NB4 (cell line): ENCODE results near the gene TTC29.
A peak's percentile ranks its signal among the peaks of the same experiment; 100 is the strongest.

Experiments
- DNase-seq: peaks from one replicate; pipeline ENCODE4 v3.0.0; 2010; ENCODE audit warnings: low read depth
- H3K4me3 ChIP-seq: one replicate; pipeline ENCODE4 v1.5.1; 2011; ENCODE audit warnings: mild to moderate bottlenecking, low read depth, low read length, moderate library complexity
- MAX ChIP-seq: IDR thresholded peaks from 2 replicates; pipeline ENCODE4 v1.6.1; 2011; ENCODE audit warnings: low read depth, low read length
- MYC ChIP-seq: IDR thresholded peaks from 2 replicates; pipeline ENCODE4 v1.6.1; 2011; ENCODE audit warnings: low read depth, low read length
- POLR2A ChIP-seq: IDR thresholded peaks from 2 replicates; pipeline ENCODE4 v1.6.1; 2011; ENCODE audit warnings: mild to moderate bottlenecking; ENCODE audit not compliant: insufficient read length; ENCODE audit errors: extremely low read depth
- TF ChIP-seq, protein P1 (sequence below): IDR thresholded peaks from one replicate; pipeline ENCODE4 v1.5.1; 2012; ENCODE audit warnings: low read depth, low read length

The TTC29 gene, protein sequence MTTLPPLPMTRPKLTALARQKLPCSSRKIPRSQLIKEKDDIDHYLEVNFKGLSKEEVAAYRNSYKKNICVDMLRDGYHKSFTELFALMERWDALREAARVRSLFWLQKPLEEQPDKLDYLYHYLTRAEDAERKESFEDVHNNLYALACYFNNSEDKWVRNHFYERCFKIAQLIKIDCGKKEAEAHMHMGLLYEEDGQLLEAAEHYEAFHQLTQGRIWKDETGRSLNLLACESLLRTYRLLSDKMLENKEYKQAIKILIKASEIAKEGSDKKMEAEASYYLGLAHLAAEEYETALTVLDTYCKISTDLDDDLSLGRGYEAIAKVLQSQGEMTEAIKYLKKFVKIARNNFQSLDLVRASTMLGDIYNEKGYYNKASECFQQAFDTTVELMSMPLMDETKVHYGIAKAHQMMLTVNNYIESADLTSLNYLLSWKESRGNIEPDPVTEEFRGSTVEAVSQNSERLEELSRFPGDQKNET

DNA sequence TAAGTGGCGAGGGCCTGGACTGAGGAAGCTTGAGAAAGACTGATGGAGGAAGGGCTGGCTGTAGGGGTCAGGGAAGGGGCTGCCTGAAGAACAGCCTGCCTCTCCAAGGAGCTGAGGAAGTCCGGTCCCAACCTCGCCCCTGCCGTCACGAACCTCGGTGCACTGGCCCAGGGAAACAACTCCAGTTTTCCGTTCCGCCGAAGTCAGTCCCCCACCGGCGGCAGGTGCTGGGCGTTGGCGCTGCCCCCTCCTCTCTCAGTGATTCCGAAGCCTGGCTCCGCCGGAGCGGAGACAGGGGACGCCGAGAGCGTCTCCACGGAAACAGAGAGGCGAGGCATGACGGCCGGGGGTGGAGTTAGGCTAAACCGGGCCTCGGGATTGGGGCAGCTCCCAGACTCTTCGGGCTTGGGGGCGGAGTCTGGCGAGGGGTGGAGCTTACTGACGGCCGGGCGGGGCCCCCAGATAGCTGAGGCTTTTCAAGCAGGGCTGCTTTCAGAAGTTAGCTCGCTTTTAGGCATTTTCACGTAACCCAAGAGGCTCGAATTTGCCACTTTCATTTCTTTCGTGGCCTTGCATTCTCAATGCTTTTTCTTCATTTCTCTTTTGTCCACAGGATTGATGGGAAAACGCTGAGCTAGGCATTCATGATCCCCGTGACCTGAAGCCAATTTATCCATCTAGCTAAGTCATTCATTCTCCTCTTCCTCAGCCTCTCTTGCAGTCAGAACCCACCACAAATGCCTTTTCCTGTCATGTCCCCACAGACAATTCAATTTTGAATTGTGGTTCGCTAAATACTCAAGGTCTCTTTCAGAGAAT, at the start of gene TTC29:
Gene TTC29 (minus strand): TSS at position 309 of the 819 bp plus-strand sequence. CDS start 5,969 bp downstream, outside the sequence.
- no peak for TF ChIP-seq MYC
- no peak for TF ChIP-seq POLR2A
- no peak within 1 kb of the TSS for H3K4me3 ChIP-seq
- peak; percentile 25 for DNase-seq

- no peak overlapping the region for H3K4me3 ChIP-seq
- no peak for DNase-seq
- TF ChIP-seq MYC (no peak), POLR2A (no peak), MAX (no peak)
- TF ChIP-seq, protein P1, sequence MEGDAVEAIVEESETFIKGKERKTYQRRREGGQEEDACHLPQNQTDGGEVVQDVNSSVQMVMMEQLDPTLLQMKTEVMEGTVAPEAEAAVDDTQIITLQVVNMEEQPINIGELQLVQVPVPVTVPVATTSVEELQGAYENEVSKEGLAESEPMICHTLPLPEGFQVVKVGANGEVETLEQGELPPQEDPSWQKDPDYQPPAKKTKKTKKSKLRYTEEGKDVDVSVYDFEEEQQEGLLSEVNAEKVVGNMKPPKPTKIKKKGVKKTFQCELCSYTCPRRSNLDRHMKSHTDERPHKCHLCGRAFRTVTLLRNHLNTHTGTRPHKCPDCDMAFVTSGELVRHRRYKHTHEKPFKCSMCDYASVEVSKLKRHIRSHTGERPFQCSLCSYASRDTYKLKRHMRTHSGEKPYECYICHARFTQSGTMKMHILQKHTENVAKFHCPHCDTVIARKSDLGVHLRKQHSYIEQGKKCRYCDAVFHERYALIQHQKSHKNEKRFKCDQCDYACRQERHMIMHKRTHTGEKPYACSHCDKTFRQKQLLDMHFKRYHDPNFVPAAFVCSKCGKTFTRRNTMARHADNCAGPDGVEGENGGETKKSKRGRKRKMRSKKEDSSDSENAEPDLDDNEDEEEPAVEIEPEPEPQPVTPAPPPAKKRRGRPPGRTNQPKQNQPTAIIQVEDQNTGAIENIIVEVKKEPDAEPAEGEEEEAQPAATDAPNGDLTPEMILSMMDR = no peak
These were observed 36.0 kb upstream of the TTC29 start for GRCh38 chr4:146981651-146982050.

- DNase-seq = no peak
- TF ChIP-seq POLR2A (no peak), MAX (no peak), MYC (no peak)
- TF ChIP-seq, protein P1 = no peak
- no peak overlapping the region for H3K4me3 ChIP-seq
These were observed 33.0 kb upstream of the TTC29 start for GRCh38 chr4:146978641-146979040.

- no peak for DNase-seq
- H3K4me3 ChIP-seq = no peak overlapping the region
- no peak for TF ChIP-seq POLR2A
These were observed 30.5 kb upstream of the TTC29 start for GRCh38 chr4:146976145-146976544.

DNA sequence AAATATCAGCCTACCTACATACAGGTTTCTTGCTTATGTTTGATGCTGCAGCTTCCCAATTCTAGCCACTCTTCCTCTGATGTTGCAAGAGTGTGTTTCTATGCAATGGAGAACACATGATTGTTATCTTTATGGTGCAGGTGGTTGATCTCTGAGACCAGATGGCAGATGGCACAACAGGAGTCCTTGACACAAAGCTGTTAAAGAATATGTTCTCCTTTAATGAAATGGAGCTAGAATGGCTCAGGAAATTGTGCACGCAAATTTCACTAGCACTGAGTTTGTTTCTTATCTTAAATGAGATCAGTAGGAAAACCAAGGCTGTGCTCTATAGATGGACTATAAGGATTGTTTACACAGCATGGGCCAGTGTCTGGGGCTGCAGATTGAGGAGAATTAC, 29.9 kb upstream of the TTC29 start:
- DNase-seq = peak; percentile 68
- no peak overlapping the region for H3K4me3 ChIP-seq
- peak; percentile 26; the same call in 1 of the 2 replicates for TF ChIP-seq MYC
- TF ChIP-seq POLR2A = no peak

GRCh38 chr4:146975036-146975435, 29.4 kb upstream of the TTC29 start:
- TF ChIP-seq, protein P1 = no peak
- no peak for TF ChIP-seq MAX
- no peak for TF ChIP-seq POLR2A
- no peak for TF ChIP-seq MYC
- no peak overlapping the region for H3K4me3 ChIP-seq
- DNase-seq = peak; percentile 17

GRCh38 chr4:146972036-146972435, 26.4 kb upstream of the TTC29 start:
- TF ChIP-seq MAX = no peak
- TF ChIP-seq MYC = no peak
- no peak overlapping the region for H3K4me3 ChIP-seq
- no peak for DNase-seq
